ENCODE data around the gene SOCS3.
A peak's percentile ranks its signal among the peaks of the same experiment; 100 is the strongest.

Gene SOCS3

GRCh38 chr17:78390241-78391050 lies 30.6 kb upstream of the SOCS3 start:
- no peak for DNase-seq

- DNase-seq: no peak
Observed at GRCh38 chr17:78387977-78388941, 28.4 kb upstream of the SOCS3 start.

- peak; percentile 23 for DNase-seq
Observed at GRCh38 chr17:78384479-78385175, 24.8 kb upstream of the SOCS3 start.

GRCh38 chr17:78383725-78384471 lies 24.0 kb upstream of the SOCS3 start:
- peak; percentile 93 for DNase-seq

- peak; percentile 81 for DNase-seq
Observed at GRCh38 chr17:78381601-78382232, 21.8 kb upstream of the SOCS3 start.

- peak; percentile 37 for DNase-seq
Observed at GRCh38 chr17:78380370-78380769, 20.5 kb upstream of the SOCS3 start.

- DNase-seq: peak; percentile 43
Observed at GRCh38 chr17:78379131-78379491, 19.2 kb upstream of the SOCS3 start.

- DNase-seq: peak; percentile 90
Observed at GRCh38 chr17:78378225-78379130, 18.6 kb upstream of the SOCS3 start, which contains the start of gene PGS1. Gene PGS1 (plus strand): TSS chr17:78378649. CDS start chr17:78378666, 17 bp downstream.

- DNase-seq: no peak
Observed at GRCh38 chr17:78377858-78378224, 18.0 kb upstream of the SOCS3 start.

GRCh38 chr17:78376161-78376560 lies 16.3 kb upstream of the SOCS3 start:
- no peak for DNase-seq

GRCh38 chr17:78375401-78376151 lies 15.7 kb upstream of the SOCS3 start:
- DNase-seq: no peak

GRCh38 chr17:78374631-78375274 lies 14.9 kb upstream of the SOCS3 start:
- DNase-seq: no peak

- DNase-seq: no peak
Observed at GRCh38 chr17:78374189-78374588, 14.3 kb upstream of the SOCS3 start.

- no peak for DNase-seq
Observed at GRCh38 chr17:78372841-78373240, 13.0 kb upstream of the SOCS3 start.

GRCh38 chr17:78371056-78371455 lies 11.2 kb upstream of the SOCS3 start:
- no peak for DNase-seq

- DNase-seq: no peak
Observed at GRCh38 chr17:78369791-78370381, 10.0 kb upstream of the SOCS3 start.

- DNase-seq: no peak
Observed at GRCh38 chr17:78368854-78369495, 9.1 kb upstream of the SOCS3 start.

- DNase-seq: no peak
Observed at GRCh38 chr17:78368348-78368747, 8.5 kb upstream of the SOCS3 start.

- DNase-seq: no peak
Observed at GRCh38 chr17:78367193-78367592, 7.3 kb upstream of the SOCS3 start.
